ENCODE results near the gene C6orf47.
"Not testable (repeated sequence)": the region's sequence is repeated elsewhere in the genome, so short reads cannot be mapped to it uniquely, and the experiment has no call there.

C6orf47 gene

GRCh38 chr6:31660381-31661261, at the start of gene C6orf47:
Gene C6orf47, minus strand, starts transcription at chr6:31660778. Its CDS starts 831 bp downstream, at chr6:31659947.
- DNase-seq, result peak; percentile 67

- not testable (repeated sequence) for DNase-seq
Measured at GRCh38 chr6:31709157-31709556, 48.6 kb upstream of the C6orf47 start.

GRCh38 chr6:31708224-31708623, 47.6 kb upstream of the C6orf47 start:
- DNase-seq, result no peak

GRCh38 chr6:31707701-31708100, 47.1 kb upstream of the C6orf47 start:
- DNase-seq, result no peak

GRCh38 chr6:31706599-31706998, 46.0 kb upstream of the C6orf47 start, which contains the start of gene LY6G6F:
Gene LY6G6F, plus strand, starts transcription at chr6:31706866. Its CDS starts 41 bp downstream, at chr6:31706907.
- DNase-seq, result no peak

- no peak for DNase-seq
Measured at GRCh38 chr6:31705931-31706330, 45.4 kb upstream of the C6orf47 start.

- peak; percentile 95 for DNase-seq
Measured at GRCh38 chr6:31702819-31703716, 42.5 kb upstream of the C6orf47 start, which contains the start of gene ABHD16A. Gene ABHD16A, minus strand, starts transcription at chr6:31703324. Its CDS starts 43 bp downstream, at chr6:31703281.

GRCh38 chr6:31702405-31702818, 41.8 kb upstream of the C6orf47 start:
- DNase-seq, result no peak

GRCh38 chr6:31701666-31702404, 41.3 kb upstream of the C6orf47 start:
- peak; percentile 27 for DNase-seq

GRCh38 chr6:31700740-31701401, 40.3 kb upstream of the C6orf47 start:
- no peak for DNase-seq

- DNase-seq, result peak; percentile 55
Measured at GRCh38 chr6:31697555-31697954, 37.0 kb upstream of the C6orf47 start.

- DNase-seq, result no peak
Measured at GRCh38 chr6:31693535-31693934, 33.0 kb upstream of the C6orf47 start.

GRCh38 chr6:31692886-31693285, 32.3 kb upstream of the C6orf47 start:
- DNase-seq, result no peak

GRCh38 chr6:31692353-31692752, 31.8 kb upstream of the C6orf47 start:
- DNase-seq, result no peak

GRCh38 chr6:31691564-31692108, 31.1 kb upstream of the C6orf47 start:
- no peak for DNase-seq

- DNase-seq, result no peak
Measured at GRCh38 chr6:31691078-31691463, 30.5 kb upstream of the C6orf47 start.

GRCh38 chr6:31690231-31691077, 29.9 kb upstream of the C6orf47 start:
- no peak for DNase-seq

- DNase-seq, result no peak
Measured at GRCh38 chr6:31689249-31690110, 28.9 kb upstream of the C6orf47 start.

- DNase-seq, result no peak
Measured at GRCh38 chr6:31687860-31688693, 27.5 kb upstream of the C6orf47 start.

All from NCI-H2029 (cell line).